ENCODE measurements around the gene LUC7L. TPM values are rescaled to one million over a fixed set of nuclear protein-coding genes. Genes with fewer than 3 reads are reported as not detected.
"Not testable (repeated sequence)": the region's sequence is repeated elsewhere in the genome, so short reads cannot be mapped to it uniquely, and the experiment has no call there.

LUC7L gene
- total RNA-seq, 4 donors from 2014 or later: 38.4 to 111 (median 43.5) TPM

DNA sequence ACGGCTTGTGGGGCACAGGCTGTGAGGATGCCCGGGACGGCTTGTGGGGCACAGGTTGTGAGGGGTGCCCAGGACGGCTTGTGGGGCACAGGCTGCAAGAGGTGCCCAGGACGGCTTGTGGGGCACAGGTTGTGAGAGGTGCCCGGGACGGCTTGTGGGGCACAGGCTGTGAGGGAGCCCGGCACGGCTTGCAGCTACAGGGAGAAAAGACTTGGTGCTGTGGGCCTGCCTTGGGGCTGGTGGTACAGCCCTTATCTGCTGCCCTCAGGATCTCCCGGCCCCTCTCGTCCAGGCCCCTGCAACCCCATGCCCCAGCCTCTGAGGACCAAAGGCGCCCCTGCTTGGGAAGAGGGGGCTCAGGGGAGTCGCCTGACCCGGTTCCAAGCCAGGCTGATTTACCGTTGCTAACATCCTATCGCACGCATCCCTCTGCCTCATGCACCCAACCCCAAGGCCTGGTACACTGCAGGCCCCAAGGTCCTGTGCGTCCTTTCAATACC is 68.5 kb downstream of the LUC7L start:
- WGBS, 2 donors: 61 to 73% methylated on average over 14 to 18 of the region's 18 CpGs
- H3K4me3 ChIP-seq (ENCODE audit: low read depth, poor library complexity, severe bottlenecking): no peak overlapping the region
- intact Hi-C loops (cut with DNase I; ENCODE audit: low total_unique reads): no loop called here
- TF ChIP-seq, protein P1, sequence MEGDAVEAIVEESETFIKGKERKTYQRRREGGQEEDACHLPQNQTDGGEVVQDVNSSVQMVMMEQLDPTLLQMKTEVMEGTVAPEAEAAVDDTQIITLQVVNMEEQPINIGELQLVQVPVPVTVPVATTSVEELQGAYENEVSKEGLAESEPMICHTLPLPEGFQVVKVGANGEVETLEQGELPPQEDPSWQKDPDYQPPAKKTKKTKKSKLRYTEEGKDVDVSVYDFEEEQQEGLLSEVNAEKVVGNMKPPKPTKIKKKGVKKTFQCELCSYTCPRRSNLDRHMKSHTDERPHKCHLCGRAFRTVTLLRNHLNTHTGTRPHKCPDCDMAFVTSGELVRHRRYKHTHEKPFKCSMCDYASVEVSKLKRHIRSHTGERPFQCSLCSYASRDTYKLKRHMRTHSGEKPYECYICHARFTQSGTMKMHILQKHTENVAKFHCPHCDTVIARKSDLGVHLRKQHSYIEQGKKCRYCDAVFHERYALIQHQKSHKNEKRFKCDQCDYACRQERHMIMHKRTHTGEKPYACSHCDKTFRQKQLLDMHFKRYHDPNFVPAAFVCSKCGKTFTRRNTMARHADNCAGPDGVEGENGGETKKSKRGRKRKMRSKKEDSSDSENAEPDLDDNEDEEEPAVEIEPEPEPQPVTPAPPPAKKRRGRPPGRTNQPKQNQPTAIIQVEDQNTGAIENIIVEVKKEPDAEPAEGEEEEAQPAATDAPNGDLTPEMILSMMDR (IDR thresholded peaks at IDR 0.05): no peak
- TF ChIP-seq POLR2A (IDR thresholded peaks at IDR 0.05): no peak
- no peak for DNase-seq (ENCODE audit: low spot score in 2 of 2)

DNA sequence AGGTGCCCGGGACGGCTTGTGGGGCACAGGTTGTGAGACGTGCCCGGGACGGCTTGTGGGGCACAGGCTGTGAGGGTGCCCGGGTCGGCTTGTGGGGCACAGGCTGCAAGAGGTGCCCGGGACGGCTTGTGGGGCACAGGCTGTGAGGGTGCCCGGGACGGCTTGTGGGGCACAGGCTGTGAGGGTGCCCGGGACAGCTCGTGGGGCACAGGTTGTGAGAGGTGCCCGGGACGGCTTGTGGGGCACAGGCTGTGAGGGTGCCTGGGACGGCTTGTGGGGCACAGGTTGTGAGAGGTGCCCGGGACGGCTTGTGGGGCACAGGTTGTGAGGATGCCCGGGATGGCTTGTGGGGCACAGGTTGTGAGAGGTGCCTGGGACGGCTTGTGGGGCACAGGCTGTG is 69.0 kb downstream of the LUC7L start:
- H3K4me3 ChIP-seq (ENCODE audit: low read depth, poor library complexity, severe bottlenecking); intact Hi-C loops (cut with DNase I; ENCODE audit: low total_unique reads); DNase-seq (ENCODE audit: low spot score in 2 of 2): not testable (repeated sequence)
- WGBS, 2 donors: 65 to 72% methylated on average over 20 of the region's 20 CpGs

GRCh38 chr16:159136-159849 is 70.0 kb downstream of the LUC7L start:
- intact Hi-C loops (cut with DNase I; ENCODE audit: low total_unique reads): no loop called here
- WGBS, 2 donors: 38 to 45% methylated on average over 6 of the region's 6 CpGs
- no peak overlapping the region for H3K4me3 ChIP-seq (ENCODE audit: low read depth, poor library complexity, severe bottlenecking)
- no peak for DNase-seq (ENCODE audit: low spot score in 2 of 2)
- no peak for TF ChIP-seq POLR2A (IDR thresholded peaks at IDR 0.05)
- TF ChIP-seq, protein P1 (IDR thresholded peaks at IDR 0.05): no peak

- intact Hi-C loops (cut with DNase I; ENCODE audit: low total_unique reads): no loop called here
- TF ChIP-seq POLR2A (IDR thresholded peaks at IDR 0.05): no peak
- TF ChIP-seq, protein P1 (IDR thresholded peaks at IDR 0.05): no peak
- no peak for DNase-seq (ENCODE audit: low spot score in 2 of 2)
- 65 to 73% methylated on average over 7 of the region's 7 CpGs for WGBS, 2 donors
- no peak overlapping the region for H3K4me3 ChIP-seq (ENCODE audit: low read depth, poor library complexity, severe bottlenecking)
Measured at GRCh38 chr16:155031-155398, 74.2 kb downstream of the LUC7L start.

DNA sequence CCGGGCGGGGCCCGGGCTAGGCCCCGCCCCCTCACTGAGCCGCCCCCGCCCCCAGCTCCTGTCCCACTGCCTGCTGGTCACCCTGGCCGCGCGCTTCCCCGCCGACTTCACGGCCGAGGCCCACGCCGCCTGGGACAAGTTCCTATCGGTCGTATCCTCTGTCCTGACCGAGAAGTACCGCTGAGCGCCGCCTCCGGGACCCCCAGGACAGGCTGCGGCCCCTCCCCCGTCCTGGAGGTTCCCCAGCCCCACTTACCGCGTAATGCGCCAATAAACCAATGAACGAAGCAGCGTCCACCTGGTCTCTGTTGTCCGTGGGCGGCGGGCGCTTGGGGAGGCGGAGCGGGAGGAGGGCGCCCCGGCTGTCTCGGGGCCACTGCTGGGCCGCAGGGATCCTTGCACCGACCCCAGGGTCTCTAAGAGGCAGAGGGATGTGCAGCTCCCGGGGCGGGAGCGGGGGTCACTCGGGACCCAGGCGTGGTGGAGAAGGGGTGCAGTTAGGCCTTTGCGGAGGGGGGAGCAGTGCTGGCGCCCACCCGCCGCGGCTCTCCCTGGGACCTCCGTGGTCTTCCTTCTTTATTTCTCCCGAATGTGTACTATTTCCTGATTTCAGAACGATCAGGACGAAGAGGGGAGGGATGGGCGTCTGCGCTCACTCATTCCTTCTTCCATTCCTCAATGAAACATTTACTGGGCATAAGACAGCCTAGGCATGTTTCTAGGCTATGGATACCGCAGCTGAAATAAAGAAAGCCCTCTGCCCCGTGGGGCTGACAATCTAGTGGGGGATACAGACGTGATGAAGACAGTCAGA is 74.8 kb downstream of the LUC7L start:
- H3K4me3 ChIP-seq (ENCODE audit: low read depth, poor library complexity, severe bottlenecking): peak overlapping the region; percentile 16
- TF ChIP-seq, protein P1 (IDR thresholded peaks at IDR 0.05): no peak
- TF ChIP-seq POLR2A (IDR thresholded peaks at IDR 0.05): no peak
- intact Hi-C loops (cut with DNase I; ENCODE audit: low total_unique reads): no loop called here
- DNase-seq (ENCODE audit: low spot score in 2 of 2): no peak
- 4% methylated on average over 19 to 54 of the region's 59 CpGs for WGBS, 2 donors

DNA sequence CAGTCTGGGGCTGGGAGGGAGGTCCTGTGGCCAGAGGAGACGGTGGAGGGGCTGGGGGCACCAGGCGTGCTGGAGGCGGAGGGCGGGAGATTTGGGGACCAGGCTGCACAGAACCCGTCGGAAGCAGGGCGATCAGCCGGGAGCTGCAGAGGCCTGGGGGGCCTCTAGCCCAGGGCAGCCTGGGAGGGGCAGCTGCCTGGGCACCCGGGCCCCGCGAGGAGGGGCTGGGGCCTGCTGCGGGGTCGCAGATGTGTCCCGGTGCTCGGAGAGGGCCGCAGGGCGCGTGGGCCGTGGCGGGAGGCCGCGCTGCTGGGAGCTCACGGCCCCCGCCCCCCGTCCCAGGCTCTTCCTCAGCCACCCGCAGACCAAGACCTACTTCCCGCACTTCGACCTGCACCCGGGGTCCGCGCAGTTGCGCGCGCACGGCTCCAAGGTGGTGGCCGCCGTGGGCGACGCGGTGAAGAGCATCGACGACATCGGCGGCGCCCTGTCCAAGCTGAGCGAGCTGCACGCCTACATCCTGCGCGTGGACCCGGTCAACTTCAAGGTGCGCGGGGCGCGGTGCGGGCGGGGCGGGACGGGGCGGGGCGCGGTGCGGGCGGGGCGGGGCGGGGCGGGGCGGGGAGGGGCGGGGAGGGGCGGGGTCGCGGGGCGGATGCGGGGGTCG is 75.6 kb downstream of the LUC7L start:
- intact Hi-C loops (cut with DNase I; ENCODE audit: low total_unique reads); DNase-seq (ENCODE audit: low spot score in 2 of 2); H3K4me3 ChIP-seq (ENCODE audit: low read depth, poor library complexity, severe bottlenecking): not testable (repeated sequence)
- 3% methylated on average over 6 of the region's 74 CpGs; no CpG with 5 or more reads in 1 of the 2 donors for WGBS, 2 donors

GRCh38 chr16:153129-153521 is 76.1 kb downstream of the LUC7L start:
- H3K4me3 ChIP-seq (ENCODE audit: low read depth, poor library complexity, severe bottlenecking); intact Hi-C loops (cut with DNase I; ENCODE audit: low total_unique reads); DNase-seq (ENCODE audit: low spot score in 2 of 2): not testable (repeated sequence)
- WGBS, 2 donors: 34 to 51% methylated on average over 5 of the region's 6 CpGs

Measured in lower leg skin (tissue), 4 donors.